Liver (tissue), 9 donors: ENCODE data around the gene ACOXL. TPM values are rescaled to one million over a fixed set of nuclear protein-coding genes. Genes with fewer than 3 reads are reported as not detected.

Experiments used
- DNase-seq: peaks from one replicate; pipeline ENCODE4 v3.0.0-alpha.2; 2017; ENCODE audit warnings: low spot score
- H3K27ac ChIP-seq, 2 donors: one replicate each; pipeline ENCODE4 v1.7.0; 2013; ENCODE audit warnings: inconsistent platforms in 2 of 2, low read length in 2 of 2, control low read depth in 1 of 2, low read depth in 1 of 2, mild to moderate bottlenecking in 1 of 2
- H3K27me3 ChIP-seq, 4 donors: one replicate each; pipeline versions ENCODE4 v1.6.1 to v1.7.0; 2013; ENCODE audit warnings: low read length in 3 of 4, inconsistent platforms in 1 of 4, mild to moderate bottlenecking in 1 of 4, moderate library complexity in 1 of 4; ENCODE audit not compliant: control insufficient read depth in 4 of 4, insufficient read depth in 4 of 4
- H3K36me3 ChIP-seq, 4 donors: one replicate each; pipeline versions ENCODE4 v1.6.1 to v1.7.0; 2013; ENCODE audit warnings: low read length in 3 of 4, mild to moderate bottlenecking in 3 of 4, low read depth in 1 of 4, moderate library complexity in 1 of 4; ENCODE audit not compliant: control insufficient read depth in 4 of 4, insufficient read depth in 3 of 4
- H3K4me1 ChIP-seq, 4 donors: one replicate each; pipeline versions ENCODE4 v1.6.1 to v1.7.0; 2013; ENCODE audit warnings: low read length in 3 of 4, mild to moderate bottlenecking in 3 of 4, moderate library complexity in 1 of 4; ENCODE audit not compliant: control insufficient read depth in 4 of 4, insufficient read depth in 4 of 4
- H3K4me3 ChIP-seq, 3 donors: one replicate each; pipeline versions ENCODE4 v1.6.1 to v1.7.0; 2013; ENCODE audit warnings: low read length in 3 of 3, control low read depth in 1 of 3, low read depth in 1 of 3, mild to moderate bottlenecking in 1 of 3
- H3K9ac ChIP-seq, 2 donors: one replicate each; pipeline ENCODE4 v1.7.0; 2013; ENCODE audit warnings: low read length in 2 of 2, mild to moderate bottlenecking in 2 of 2, moderate library complexity in 2 of 2, control low read depth in 1 of 2, low read depth in 1 of 2
- H3K9me3 ChIP-seq, 4 donors: one replicate each; pipeline versions ENCODE4 v1.6.1 to v1.7.0; 2013; ENCODE audit warnings: low read length in 3 of 4; ENCODE audit not compliant: control insufficient read depth in 4 of 4
- CTCF ChIP-seq: fragments of 150-350 bp; IDR thresholded peaks from 2 replicates; pipeline ENCODE4 v1.5.1; 2017; ENCODE audit warnings: improper control_type of control experiment, low read depth, low read length; ENCODE audit not compliant: missing input control
- EGR1 ChIP-seq, 2 donors: IDR thresholded peaks; 2 replicates each; pipeline ENCODE4 v1.6.1; 2016 to 2018; ENCODE audit warnings: antibody characterized with exemption in 2 of 2, low read depth in 2 of 2
- FOXA1 ChIP-seq: IDR thresholded peaks from 2 replicates; pipeline ENCODE4 v1.6.1; 2016; ENCODE audit warnings: antibody characterized with exemption
- FOXA2 ChIP-seq: IDR thresholded peaks from 2 replicates; pipeline ENCODE4 v1.6.1; 2016; ENCODE audit warnings: antibody characterized with exemption
- GABPA ChIP-seq, 2 donors: IDR thresholded peaks in 1 of 2; conservative IDR thresholded peaks in 1 of 2; 2 replicates each; pipeline ENCODE4 v1.6.1; 2016; ENCODE audit warnings: antibody characterized with exemption in 2 of 2, mild to moderate bottlenecking in 1 of 2, moderate library complexity in 1 of 2
- HNF4A ChIP-seq, 2 donors: conservative IDR thresholded peaks; 2 replicates each; pipeline ENCODE4 v1.6.1; 2016; ENCODE audit warnings: antibody characterized with exemption in 2 of 2, mild to moderate bottlenecking in 2 of 2
- HNF4G ChIP-seq: IDR thresholded peaks from 2 replicates; pipeline ENCODE4 v1.6.1; 2016; ENCODE audit warnings: antibody characterized with exemption
- JUND ChIP-seq, 2 donors: IDR thresholded peaks; 2 replicates each; pipeline ENCODE4 v1.6.1; 2016; ENCODE audit warnings: antibody characterized with exemption in 2 of 2
- MAX ChIP-seq: IDR thresholded peaks from 2 replicates; pipeline ENCODE4 v1.6.1; 2016; ENCODE audit warnings: antibody characterized with exemption
- NR2F2 ChIP-seq: IDR thresholded peaks from 2 replicates; pipeline ENCODE4 v1.6.1; 2016; ENCODE audit warnings: antibody characterized with exemption
- RAD21 ChIP-seq, 2 donors: IDR thresholded peaks; 2 replicates each; pipeline ENCODE4 v1.6.1; 2016; ENCODE audit warnings: antibody characterized with exemption in 2 of 2, mild to moderate bottlenecking in 2 of 2
- REST ChIP-seq: IDR thresholded peaks from 2 replicates; pipeline ENCODE4 v1.6.1; 2016; ENCODE audit warnings: antibody characterized with exemption, mild to moderate bottlenecking
- RXRA ChIP-seq, 2 donors: IDR thresholded peaks; 2 replicates each; pipeline ENCODE4 v1.6.1; 2017 to 2018; ENCODE audit warnings: antibody characterized with exemption in 2 of 2, mild to moderate bottlenecking in 1 of 2
- SP1 ChIP-seq: IDR thresholded peaks from 2 replicates; pipeline ENCODE4 v1.6.1; 2018; ENCODE audit warnings: antibody characterized with exemption, mild to moderate bottlenecking
- TAF1 ChIP-seq: conservative IDR thresholded peaks from 2 replicates; pipeline ENCODE4 v1.6.1; 2016; ENCODE audit warnings: antibody characterized with exemption, mild to moderate bottlenecking
- YY1 ChIP-seq: IDR thresholded peaks from 2 replicates; pipeline ENCODE4 v1.6.1; 2016; ENCODE audit warnings: antibody characterized with exemption, mild to moderate bottlenecking
- ZBTB33 ChIP-seq: IDR thresholded peaks from 2 replicates; pipeline ENCODE4 v1.6.1; 2016; ENCODE audit warnings: antibody characterized with exemption
- WGBS: extraction: QIAGEN DNeasy Blood & Tissue Kit; methylation state at CpG from one replicate; pipeline ENCODE4 v1.1.7; 2013; 5-methylcytosine and 5-hydroxymethylcytosine counted together
- polyA plus RNA-seq, 2 donors: library from polyadenylated mRNA; stranded (reverse) in 1 of 2; unstranded in 1 of 2; fragments of 200-250 nt in 1 of 2; fragments of >200 nt in 1 of 2; fragmentation: Nextera tagmentation in 1 of 2; extraction: Ambion mirVana in 1 of 2; gene quantifications; one replicate each; pipeline versions ENCODE4 v1.2.1 to v1.2.3, GENCODE V29; 2013 to 2015
- total RNA-seq, 2 donors: library from RNA; depleted of rRNA; stranded (reverse); fragments of >200 nt; gene quantifications; one replicate each; pipeline ENCODE4 v1.2.3, GENCODE V29; 2014
- donor health status: healthy.
- donor health status: healthy.
- donor health status: healthy.
- donor health status: healthy.
- donor health status: healthy.

ACOXL gene
- total and polyA plus RNA-seq, 4 donors: 0.07 TPM; not detected in 3

GRCh38 chr2:111162718-111163331, 430.5 kb downstream of the ACOXL start:
- no peak for DNase-seq
- TF ChIP-seq CTCF (no peak), SP1 (peak; percentile 30), RXRA (IDR thresholded peaks at IDR 0.05) (peak in 1 of 2 donors; percentile 22), NR2F2 (no peak), FOXA2 (peak; percentile 68), MAX (no peak), HNF4G (no peak), JUND (IDR thresholded peaks at IDR 0.05) (no peak), ZBTB33 (no peak), HNF4A (conservative IDR thresholded peaks at IDR 0.05) (peak in 1 of 2 donors; percentile 9), GABPA (IDR thresholded peaks at IDR 0.05 in 1 of 2, conservative IDR thresholded peaks at IDR 0.05 in 1 of 2) (no peak), FOXA1 (no peak), RAD21 (IDR thresholded peaks at IDR 0.05) (peak in 1 of 2 donors; percentile 29), TAF1 (no peak), REST (no peak)
- peaks cover 11 to 37% (median 28%) of the 10 kb centered on the region in 4 donors for H3K4me1 ChIP-seq
- no peak overlapping the region for H3K9ac ChIP-seq
- peak overlapping the region in 1 of 2 donors; percentile 1 for H3K27ac ChIP-seq
- WGBS: 31% methylated on average over 12 of the region's 12 CpGs
- peaks cover 6 to 39% (median 25%) of the 10 kb centered on the region in 4 donors for H3K36me3 ChIP-seq
- no peaks in the 10 kb centered on the region for H3K27me3 ChIP-seq
- H3K9me3 ChIP-seq: no peaks in the 10 kb centered on the region
- H3K4me3 ChIP-seq: no peak overlapping the region

- H3K27ac ChIP-seq: no peak overlapping the region
- H3K9ac ChIP-seq: no peak overlapping the region
- 95% methylated on average over 12 of the region's 12 CpGs for WGBS
- no peak for DNase-seq
- H3K4me1 ChIP-seq: peaks cover 11 to 34% (median 28%) of the 10 kb centered on the region in 4 donors
- H3K27me3 ChIP-seq: no peaks in the 10 kb centered on the region
- no peak overlapping the region for H3K4me3 ChIP-seq
- no peaks in the 10 kb centered on the region for H3K9me3 ChIP-seq
- TF ChIP-seq NR2F2: no peak
- no peak for TF ChIP-seq EGR1 (IDR thresholded peaks at IDR 0.05; ENCODE audit: low read depth in 2 of 2)
- no peak for TF ChIP-seq YY1
- no peak for TF ChIP-seq MAX
- no peak for TF ChIP-seq ZBTB33
- TF ChIP-seq FOXA2: no peak
- no peak for TF ChIP-seq TAF1
- peaks cover 6 to 37% (median 24%) of the 10 kb centered on the region in 4 donors for H3K36me3 ChIP-seq
These were observed 431.7 kb downstream of the ACOXL start for GRCh38 chr2:111164078-111164477.
